Measurements from ENCODE around the gene ZNF486.
"Not testable (repeated sequence)": the region's sequence is repeated elsewhere in the genome, so short reads cannot be mapped to it uniquely, and the experiment has no call there.

ZNF486 gene

GRCh38 chr19:20186174-20186573, 19.2 kb downstream of the ZNF486 start:
- no peak for TF ChIP-seq CTCF (conservative IDR thresholded peaks at IDR 0.05; ENCODE audit: control insufficient read depth, insufficient read depth, low read depth, low read length)
- H3K4me3 ChIP-seq (ENCODE audit: control insufficient read depth, low read depth, low read length): no peak overlapping the region
- no peak for DNase-seq (ENCODE audit: low read depth)

- no peak for DNase-seq (ENCODE audit: low read depth)
- H3K4me3 ChIP-seq (ENCODE audit: control insufficient read depth, low read depth, low read length): no peak overlapping the region
- no peak for TF ChIP-seq CTCF (conservative IDR thresholded peaks at IDR 0.05; ENCODE audit: control insufficient read depth, insufficient read depth, low read depth, low read length)
These were observed 30.7 kb downstream of the ZNF486 start for GRCh38 chr19:20197747-20198146.

GRCh38 chr19:20209051-20209450, 42.0 kb downstream of the ZNF486 start:
- H3K4me3 ChIP-seq (ENCODE audit: control insufficient read depth, low read depth, low read length): no peak overlapping the region
- no peak for TF ChIP-seq CTCF (conservative IDR thresholded peaks at IDR 0.05; ENCODE audit: control insufficient read depth, insufficient read depth, low read depth, low read length)
- DNase-seq (ENCODE audit: low read depth): no peak

GRCh38 chr19:20214366-20214765, 47.4 kb downstream of the ZNF486 start:
- DNase-seq (ENCODE audit: low read depth); H3K4me3 ChIP-seq (ENCODE audit: control insufficient read depth, low read depth, low read length): not testable (repeated sequence)

- DNase-seq (ENCODE audit: low read depth); H3K4me3 ChIP-seq (ENCODE audit: control insufficient read depth, low read depth, low read length): not testable (repeated sequence)
These were observed 54.6 kb downstream of the ZNF486 start for GRCh38 chr19:20221605-20222004.

- DNase-seq (ENCODE audit: low read depth): no peak
- H3K4me3 ChIP-seq (ENCODE audit: control insufficient read depth, low read depth, low read length): no peak overlapping the region
- TF ChIP-seq CTCF (conservative IDR thresholded peaks at IDR 0.05; ENCODE audit: control insufficient read depth, insufficient read depth, low read depth, low read length): no peak
These were observed 66.1 kb downstream of the ZNF486 start for GRCh38 chr19:20233105-20233504.

GRCh38 chr19:20235156-20235555, 68.1 kb downstream of the ZNF486 start:
- no peak for TF ChIP-seq CTCF (conservative IDR thresholded peaks at IDR 0.05; ENCODE audit: control insufficient read depth, insufficient read depth, low read depth, low read length)
- DNase-seq (ENCODE audit: low read depth): no peak
- H3K4me3 ChIP-seq (ENCODE audit: control insufficient read depth, low read depth, low read length): no peak overlapping the region

- DNase-seq (ENCODE audit: low read depth): peak; percentile 85
- H3K4me3 ChIP-seq (ENCODE audit: control insufficient read depth, low read depth, low read length): peak overlapping the region; percentile 80
- TF ChIP-seq CTCF (conservative IDR thresholded peaks at IDR 0.05; ENCODE audit: control insufficient read depth, insufficient read depth, low read depth, low read length): peak; percentile 18
These were observed 71.0 kb downstream of the ZNF486 start for GRCh38 chr19:20237773-20238623.

All from fibroblast of mammary gland (primary cell).